DOHH2 (cell line): ENCODE measurements around the gene ZNF205.

Source experiments
- H3F3A ChIP-seq: fragments of 200-600 bp; sonication (generic), shearing (Covaris generic); 2 replicates; pipeline ENCODE4 v1.6.0; 2016; ENCODE audit warnings: antibody characterized with exemption, mild to moderate bottlenecking; ENCODE audit not compliant: control insufficient read depth, insufficient read depth
- H3K27ac ChIP-seq: fragments of 200-600 bp; sonication (generic); 2 replicates; pipeline ENCODE4 v1.5.1; 2014; ENCODE audit warnings: low read depth, mild to moderate bottlenecking, low read length, moderate library complexity
- H3K27me3 ChIP-seq: fragments of 200-600 bp; sonication (generic); 2 replicates; pipeline ENCODE4 v1.6.1; 2014; ENCODE audit warnings: mild to moderate bottlenecking, low read length, mixed read lengths; ENCODE audit not compliant: control insufficient read depth
- H3K36me3 ChIP-seq: fragments of 200-600 bp; sonication (generic); 2 replicates; pipeline ENCODE4 v1.6.1; 2014; ENCODE audit warnings: mild to moderate bottlenecking, low read length, moderate library complexity, mixed read lengths; ENCODE audit not compliant: control insufficient read depth
- H3K4me1 ChIP-seq: fragments of 200-600 bp; sonication (generic); 2 replicates; pipeline ENCODE4 v1.6.1; 2014; ENCODE audit warnings: mild to moderate bottlenecking, low read length, mixed read lengths; ENCODE audit not compliant: control insufficient read depth
- H3K4me2 ChIP-seq: fragments of 200-600 bp; sonication (generic); 2 replicates; pipeline ENCODE4 v1.6.0; 2014; ENCODE audit warnings: mild to moderate bottlenecking, low read length, moderate library complexity
- H3K4me3 ChIP-seq: fragments of 200-600 bp; sonication (generic); 2 replicates; pipeline ENCODE4 v1.5.1; 2014; ENCODE audit warnings: mild to moderate bottlenecking, low read length, mixed read lengths
- H3K79me2 ChIP-seq: fragments of 200-600 bp; sonication (generic); 2 replicates; pipeline ENCODE4 v1.6.1; 2014; ENCODE audit warnings: mild to moderate bottlenecking, low read length, mixed read lengths; ENCODE audit not compliant: control insufficient read depth
- H3K9me2 ChIP-seq: fragments of 200-600 bp; sonication (generic); replicated peaks from 2 replicates; pipeline ENCODE4 v1.6.1; 2014; ENCODE audit warnings: mild to moderate bottlenecking, low read length, mixed read lengths; ENCODE audit not compliant: control insufficient read depth
- H3K9me3 ChIP-seq: fragments of 200-600 bp; sonication (generic); 2 replicates; pipeline ENCODE4 v1.6.1; 2014; ENCODE audit warnings: antibody characterized with exemption, low read length, mixed read lengths; ENCODE audit not compliant: control insufficient read depth, insufficient read depth
- H4K20me1 ChIP-seq: fragments of 200-600 bp; sonication (generic); 2 replicates; pipeline ENCODE4 v1.6.0; 2014; ENCODE audit warnings: low read depth, mild to moderate bottlenecking, antibody characterized with exemption, low read length, moderate library complexity; ENCODE audit not compliant: control insufficient read depth, insufficient read depth
- CTCF ChIP-seq: fragments of 200-600 bp; sonication (generic); IDR thresholded peaks from one replicate; pipeline ENCODE4 v1.5.1; 2014; ENCODE audit warnings: antibody characterized with exemption, mild to moderate bottlenecking, low read depth, low read length; ENCODE audit not compliant: poor library complexity, severe bottlenecking
- EZH2phosphoT487 ChIP-seq: fragments of 200-600 bp; sonication (generic); IDR thresholded peaks from 2 replicates; pipeline ENCODE4 v1.6.1; 2017; ENCODE audit warnings: borderline replicate concordance, mild to moderate bottlenecking, antibody characterized with exemption, low read length, moderate library complexity, mixed read lengths

The ZNF205 gene

GRCh38 chr16:3150346-3151218 lies 38.2 kb downstream of the ZNF205 start:
- peak overlapping the region; percentile 97 for H3K4me3 ChIP-seq
- H3K36me3 ChIP-seq = no peaks in the 10 kb centered on the region
- peak overlapping the region; percentile 39 for H3K27ac ChIP-seq
- peaks cover 28% of the 10 kb centered on the region for H3F3A ChIP-seq
- no peaks in the 10 kb centered on the region for H4K20me1 ChIP-seq
- TF ChIP-seq CTCF = no peak
- no peak for TF ChIP-seq EZH2phosphoT487
- H3K4me1 ChIP-seq = peaks cover 31% of the 10 kb centered on the region
- H3K27me3 ChIP-seq = peaks cover 23% of the 10 kb centered on the region
- H3K9me2 ChIP-seq = no peaks in the 10 kb centered on the region
- no peaks in the 10 kb centered on the region for H3K79me2 ChIP-seq
- peak overlapping the region; percentile 100 for H3K4me2 ChIP-seq
- no peaks in the 10 kb centered on the region for H3K9me3 ChIP-seq

- no peaks in the 10 kb centered on the region for H3K9me3 ChIP-seq
- H3K4me3 ChIP-seq = peak overlapping the region; percentile 72
- H3K27me3 ChIP-seq = peaks cover 23% of the 10 kb centered on the region
- no peaks in the 10 kb centered on the region for H3K36me3 ChIP-seq
- H3F3A ChIP-seq = peaks cover 36% of the 10 kb centered on the region
- H3K9me2 ChIP-seq = no peaks in the 10 kb centered on the region
- H3K4me1 ChIP-seq = peaks cover 31% of the 10 kb centered on the region
- H3K79me2 ChIP-seq = no peaks in the 10 kb centered on the region
- TF ChIP-seq CTCF = no peak
- TF ChIP-seq EZH2phosphoT487 = 0 out of 2 replicates have a peak, but pooled peaks have one; percentile 4
- no peak overlapping the region for H3K27ac ChIP-seq
- H3K4me2 ChIP-seq = peak overlapping the region; percentile 100
- H4K20me1 ChIP-seq = no peaks in the 10 kb centered on the region
Measured at GRCh38 chr16:3152027-3152276, 39.6 kb downstream of the ZNF205 start.

GRCh38 chr16:3152277-3152990 lies 40.0 kb downstream of the ZNF205 start:
- Histone ChIP-seq H3K36me3 (no peaks in the 10 kb centered on the region), H3F3A (peaks cover 36% of the 10 kb centered on the region), H4K20me1 (no peaks in the 10 kb centered on the region), H3K4me1 (peaks cover 32% of the 10 kb centered on the region), H3K4me3 (peak overlapping the region; percentile 72), H3K27me3 (peaks cover 28% of the 10 kb centered on the region), H3K4me2 (peak overlapping the region; percentile 100), H3K27ac (no peak overlapping the region), H3K9me2 (no peaks in the 10 kb centered on the region), H3K9me3 (no peaks in the 10 kb centered on the region), H3K79me2 (no peaks in the 10 kb centered on the region)
- TF ChIP-seq EZH2phosphoT487 (no peak; the same call in 1 of the 2 replicates), CTCF (peak; percentile 67)
